GM12891 (cell line): Measurements from ENCODE around the gene SPOUT1.

Experiments used
- POLR2A ChIP-seq: IDR thresholded peaks from 2 replicates; pipeline ENCODE4 v1.6.1; 2011; ENCODE audit warnings: low read depth, low read length, control low read depth
- POLR2AphosphoS5 ChIP-seq: IDR thresholded peaks from 2 replicates; pipeline ENCODE4 v1.6.1; 2011; ENCODE audit warnings: low read depth, low read length, control low read depth
- POU2F2 ChIP-seq: IDR thresholded peaks from 2 replicates; pipeline ENCODE4 v1.6.1; 2011; ENCODE audit warnings: low read depth, mild to moderate bottlenecking, control low read depth, low read length, moderate library complexity
- SPI1 ChIP-seq: IDR thresholded peaks from 2 replicates; pipeline ENCODE4 v1.6.1; 2011; ENCODE audit warnings: low read depth, low read length, control low read depth
- TAF1 ChIP-seq: IDR thresholded peaks from 2 replicates; pipeline ENCODE4 v1.6.1; 2011; ENCODE audit warnings: low read depth, low read length, control low read depth

DNA sequence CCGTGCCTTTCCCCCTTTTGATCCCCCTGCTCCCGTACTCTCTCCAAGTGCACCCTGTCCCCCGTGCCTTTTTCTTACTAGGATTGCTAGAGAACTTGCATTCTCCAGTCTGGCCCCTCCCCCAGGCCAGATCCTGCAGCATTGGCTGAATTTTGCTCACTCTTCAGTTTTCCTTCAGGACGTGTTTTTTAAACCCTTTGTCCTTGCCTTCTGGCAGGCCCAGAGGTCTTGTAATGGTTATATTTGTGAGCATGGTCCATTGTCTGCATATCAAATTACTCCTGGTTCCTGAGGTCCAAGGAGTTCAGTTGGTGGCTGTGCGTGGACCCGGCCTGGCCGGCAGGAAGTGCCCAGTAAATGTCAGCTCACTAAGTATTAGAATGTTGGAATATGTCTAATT, 41.9 kb downstream of the SPOUT1 start:
- no peak for TF ChIP-seq POLR2A
- no peak for TF ChIP-seq POLR2AphosphoS5
- TF ChIP-seq SPI1 = no peak
- TF ChIP-seq TAF1 = no peak
- TF ChIP-seq POU2F2 = no peak
